Measurements from ENCODE around the gene PPIL1.

DNA sequence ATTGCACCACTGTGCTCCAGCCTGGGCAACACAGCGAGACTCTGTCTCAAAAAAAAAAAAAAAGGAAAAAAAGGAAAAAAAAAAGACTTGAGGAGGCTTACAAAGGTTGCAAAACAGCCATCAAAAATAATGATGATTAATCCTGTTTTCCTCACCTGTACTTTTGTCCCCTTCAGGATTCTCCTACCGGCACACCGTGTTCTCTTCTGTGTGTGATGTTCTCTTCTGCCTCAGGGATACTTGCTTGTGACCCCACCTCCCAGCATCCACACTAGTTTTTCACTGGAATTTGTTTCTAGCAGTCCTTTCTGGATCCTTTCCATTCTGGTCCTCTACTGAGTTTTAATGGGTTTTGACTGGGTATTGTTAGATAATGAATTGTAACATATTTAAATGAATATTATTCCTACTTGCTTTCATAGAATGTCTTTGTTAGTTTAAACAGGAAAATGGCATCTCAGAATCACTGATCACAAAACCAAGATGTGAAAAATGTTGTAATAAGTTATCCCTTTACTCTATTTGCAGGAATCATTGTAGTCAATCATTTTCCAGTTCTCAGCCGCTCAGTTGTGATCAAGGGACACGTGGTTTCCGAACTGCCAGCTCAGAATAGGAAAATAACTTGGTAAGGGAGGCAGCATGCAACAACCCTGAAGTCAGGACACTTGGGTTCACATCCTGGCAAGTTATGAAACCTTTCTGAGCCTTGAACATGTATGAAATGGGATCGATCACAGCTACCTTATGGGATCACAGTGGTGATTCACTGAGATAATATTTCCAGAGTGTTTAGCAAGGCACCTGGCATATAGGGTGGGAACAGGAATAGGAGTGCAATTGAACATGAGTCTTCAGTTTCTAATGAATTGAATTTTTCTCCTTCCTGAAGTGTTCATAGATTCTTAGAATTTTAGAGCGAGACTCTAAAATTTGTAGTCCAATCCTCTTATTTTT lies 19.7 kb upstream of the PPIL1 start:
- TF ChIP-seq POLR2AphosphoS5 (IDR thresholded peaks at IDR 0.05) (no peak), EZH2 (IDR thresholded peaks at IDR 0.05; ENCODE audit: borderline replicate concordance, insufficient read depth, low read length, poor library complexity, severe bottlenecking) (no peak), MXI1 (conservative IDR thresholded peaks at IDR 0.05; ENCODE audit: poor library complexity, severe bottlenecking) (no peak), EP300 (conservative IDR thresholded peaks at IDR 0.05; ENCODE audit: poor library complexity, severe bottlenecking) (no peak), REST (IDR thresholded peaks at IDR 0.05; ENCODE audit: borderline replicate concordance) (no peak)
- TF ChIP-seq, protein P1, sequence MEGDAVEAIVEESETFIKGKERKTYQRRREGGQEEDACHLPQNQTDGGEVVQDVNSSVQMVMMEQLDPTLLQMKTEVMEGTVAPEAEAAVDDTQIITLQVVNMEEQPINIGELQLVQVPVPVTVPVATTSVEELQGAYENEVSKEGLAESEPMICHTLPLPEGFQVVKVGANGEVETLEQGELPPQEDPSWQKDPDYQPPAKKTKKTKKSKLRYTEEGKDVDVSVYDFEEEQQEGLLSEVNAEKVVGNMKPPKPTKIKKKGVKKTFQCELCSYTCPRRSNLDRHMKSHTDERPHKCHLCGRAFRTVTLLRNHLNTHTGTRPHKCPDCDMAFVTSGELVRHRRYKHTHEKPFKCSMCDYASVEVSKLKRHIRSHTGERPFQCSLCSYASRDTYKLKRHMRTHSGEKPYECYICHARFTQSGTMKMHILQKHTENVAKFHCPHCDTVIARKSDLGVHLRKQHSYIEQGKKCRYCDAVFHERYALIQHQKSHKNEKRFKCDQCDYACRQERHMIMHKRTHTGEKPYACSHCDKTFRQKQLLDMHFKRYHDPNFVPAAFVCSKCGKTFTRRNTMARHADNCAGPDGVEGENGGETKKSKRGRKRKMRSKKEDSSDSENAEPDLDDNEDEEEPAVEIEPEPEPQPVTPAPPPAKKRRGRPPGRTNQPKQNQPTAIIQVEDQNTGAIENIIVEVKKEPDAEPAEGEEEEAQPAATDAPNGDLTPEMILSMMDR (IDR thresholded peaks at IDR 0.05; ENCODE audit: poor library complexity, severe bottlenecking), result no peak

All from neural cell (in vitro differentiated cells).